ENCODE measurements around the gene SH3BP2.
A peak's percentile ranks its signal among the peaks of the same experiment; 100 is the strongest.

DNA sequence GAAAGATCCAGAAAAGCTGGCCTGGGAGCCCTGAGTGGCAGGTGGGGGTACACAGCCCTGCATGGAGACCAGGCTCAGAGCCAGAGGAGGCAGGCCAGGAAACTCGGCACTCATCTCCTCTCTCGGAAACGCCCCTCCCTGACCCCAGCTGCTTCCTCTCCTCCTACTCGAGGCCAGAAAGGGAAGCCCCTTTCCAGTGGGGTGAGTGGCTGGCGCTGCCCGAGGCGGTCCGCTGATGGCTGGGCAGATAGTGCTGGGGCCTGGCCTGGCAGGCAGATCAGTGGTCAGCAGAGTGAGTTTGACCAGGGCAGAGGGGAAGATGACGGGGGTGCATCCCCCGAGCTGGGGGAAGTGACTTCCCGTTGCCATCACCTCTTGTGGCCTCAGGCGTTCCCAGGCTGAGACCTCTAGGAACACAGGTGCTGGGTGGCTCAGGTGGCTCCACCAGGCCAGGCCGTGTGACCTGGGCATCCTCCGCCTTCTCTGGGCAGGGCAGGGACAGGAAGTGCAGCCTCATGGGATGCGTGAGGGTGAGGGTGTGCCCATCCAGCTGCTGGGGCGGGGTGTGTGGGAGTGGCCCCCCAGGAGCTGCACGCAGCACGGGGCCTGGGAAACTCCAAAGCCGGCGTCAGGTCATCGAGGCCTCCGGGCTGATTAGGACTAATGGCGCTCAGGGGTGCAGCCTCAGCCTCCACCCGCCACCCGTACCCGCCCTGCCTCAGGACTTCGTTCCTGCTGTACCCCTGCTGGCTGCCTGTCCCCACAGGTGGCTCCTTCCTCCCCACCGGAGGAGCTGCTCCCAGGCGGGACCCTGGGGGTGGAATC lies 5.7 kb downstream of the SH3BP2 start:
- TF ChIP-seq POU2F2 (IDR thresholded peaks at IDR 0.05; ENCODE audit: low read depth, low read length), result no peak
- no peak for TF ChIP-seq POLR2AphosphoS5 (IDR thresholded peaks at IDR 0.05; ENCODE audit: low read depth, low read length)
- no peak for TF ChIP-seq POLR2A (IDR thresholded peaks at IDR 0.05; ENCODE audit: low read depth, low read length)
- TF ChIP-seq TAF1 (IDR thresholded peaks at IDR 0.05; ENCODE audit: low read depth, low read length), result no peak
- peak; percentile 21 for TF ChIP-seq PAX5 (IDR thresholded peaks at IDR 0.05; ENCODE audit: insufficient read depth, low read length, severe bottlenecking)
